ENCODE measurements around the gene PRAME.

The PRAME gene

GRCh38 chr22:22538226-22538989 is 20.7 kb downstream of the PRAME start:
- Histone ChIP-seq H3K4me3 (ENCODE audit: low read length, poor library complexity, severe bottlenecking) (no peak overlapping the region), H3K9ac (ENCODE audit: low read depth, low read length, poor library complexity, severe bottlenecking) (no peak overlapping the region), H4K20me1 (ENCODE audit: insufficient read depth, low read length, poor library complexity, severe bottlenecking) (no peaks in the 10 kb centered on the region), H3K9me3 (ENCODE audit: insufficient read depth, low read depth, low read length) (no peaks in the 10 kb centered on the region), H2AFZ (ENCODE audit: low read length) (no peak overlapping the region), H3F3A (ENCODE audit: low read depth) (no peaks in the 10 kb centered on the region), H3K27me3 (ENCODE audit: insufficient read depth, low read length, poor library complexity, severe bottlenecking) (no peaks in the 10 kb centered on the region), H3K36me3 (ENCODE audit: insufficient read depth, low read length) (no peaks in the 10 kb centered on the region), H3K9me2 (replicated peaks; ENCODE audit: low read depth, low read length) (no peaks in the 10 kb centered on the region), H3K4me2 (ENCODE audit: low read depth, low read length, poor library complexity, severe bottlenecking) (no peak overlapping the region), H3K79me2 (ENCODE audit: insufficient read depth, low read length) (no peaks in the 10 kb centered on the region), H3K4me1 (ENCODE audit: insufficient read depth, low read length, poor library complexity, severe bottlenecking) (no peaks in the 10 kb centered on the region)
- TF ChIP-seq CTCF (conservative IDR thresholded peaks at IDR 0.05; ENCODE audit: low read length): no peak
- no peak for TF ChIP-seq EZH2phosphoT487 (IDR thresholded peaks at IDR 0.05; ENCODE audit: borderline replicate concordance)

- H3K36me3 ChIP-seq (ENCODE audit: insufficient read depth, low read length): no peaks in the 10 kb centered on the region
- no peaks in the 10 kb centered on the region for H3K27me3 ChIP-seq (ENCODE audit: insufficient read depth, low read length, poor library complexity, severe bottlenecking)
- TF ChIP-seq CTCF (conservative IDR thresholded peaks at IDR 0.05; ENCODE audit: low read length) (no peak), EZH2phosphoT487 (IDR thresholded peaks at IDR 0.05; ENCODE audit: borderline replicate concordance) (no peak)
Observed at GRCh38 chr22:22536916-22537315, 22.1 kb downstream of the PRAME start.

GRCh38 chr22:22536515-22536914 is 22.6 kb downstream of the PRAME start:
- H3K27me3 ChIP-seq (ENCODE audit: insufficient read depth, low read length, poor library complexity, severe bottlenecking): no peaks in the 10 kb centered on the region
- no peaks in the 10 kb centered on the region for H3K36me3 ChIP-seq (ENCODE audit: insufficient read depth, low read length)
- H3K9me2 ChIP-seq (replicated peaks; ENCODE audit: low read depth, low read length): no peaks in the 10 kb centered on the region
- no peak overlapping the region for H3K4me3 ChIP-seq (ENCODE audit: low read length, poor library complexity, severe bottlenecking)
- no peak overlapping the region for H3K9ac ChIP-seq (ENCODE audit: low read depth, low read length, poor library complexity, severe bottlenecking)
- H3K79me2 ChIP-seq (ENCODE audit: insufficient read depth, low read length): no peaks in the 10 kb centered on the region
- TF ChIP-seq CTCF (conservative IDR thresholded peaks at IDR 0.05; ENCODE audit: low read length): no peak
- TF ChIP-seq EZH2phosphoT487 (IDR thresholded peaks at IDR 0.05; ENCODE audit: borderline replicate concordance): no peak
- no peaks in the 10 kb centered on the region for H3K9me3 ChIP-seq (ENCODE audit: insufficient read depth, low read depth, low read length)
- no peaks in the 10 kb centered on the region for H3K4me1 ChIP-seq (ENCODE audit: insufficient read depth, low read length, poor library complexity, severe bottlenecking)
- H4K20me1 ChIP-seq (ENCODE audit: insufficient read depth, low read length, poor library complexity, severe bottlenecking): no peaks in the 10 kb centered on the region
- no peak overlapping the region for H3K4me2 ChIP-seq (ENCODE audit: low read depth, low read length, poor library complexity, severe bottlenecking)
- H2AFZ ChIP-seq (ENCODE audit: low read length): no peak overlapping the region
- no peaks in the 10 kb centered on the region for H3F3A ChIP-seq (ENCODE audit: low read depth)

More at GRCh38 chr22:22536916-22537315, 22.1 kb downstream of the PRAME start:
- H3K79me2 ChIP-seq (ENCODE audit: insufficient read depth, low read length): no peaks in the 10 kb centered on the region
- H3K4me2 ChIP-seq (ENCODE audit: low read depth, low read length, poor library complexity, severe bottlenecking): no peak overlapping the region
- H3K9ac ChIP-seq (ENCODE audit: low read depth, low read length, poor library complexity, severe bottlenecking): no peak overlapping the region
- no peaks in the 10 kb centered on the region for H3K9me2 ChIP-seq (replicated peaks; ENCODE audit: low read depth, low read length)
- no peaks in the 10 kb centered on the region for H3K4me1 ChIP-seq (ENCODE audit: insufficient read depth, low read length, poor library complexity, severe bottlenecking)
- no peaks in the 10 kb centered on the region for H3K9me3 ChIP-seq (ENCODE audit: insufficient read depth, low read depth, low read length)
- H4K20me1 ChIP-seq (ENCODE audit: insufficient read depth, low read length, poor library complexity, severe bottlenecking): no peaks in the 10 kb centered on the region
- H3K4me3 ChIP-seq (ENCODE audit: low read length, poor library complexity, severe bottlenecking): no peak overlapping the region
- H2AFZ ChIP-seq (ENCODE audit: low read length): no peak overlapping the region
- H3F3A ChIP-seq (ENCODE audit: low read depth): no peaks in the 10 kb centered on the region
